Measurements from ENCODE around the gene TMEM18. TPM values are rescaled to one million over a fixed set of nuclear protein-coding genes. Genes with fewer than 3 reads are reported as not detected.

The TMEM18 gene
- total RNA-seq, 1 experiment from 2014 or later, result 33.5 TPM

- Histone ChIP-seq H2AFZ (ENCODE audit: low read depth, low read length, poor library complexity, severe bottlenecking) (no peak overlapping the region), H3K36me3 (ENCODE audit: control insufficient read depth in 1 of 2, insufficient read depth in 2 of 2, low read length in 2 of 2) (no peaks in the 10 kb centered on the region), H3K9me3 (ENCODE audit: control insufficient read depth in 1 of 2, insufficient read depth in 1 of 2, low read depth in 1 of 2, low read length in 2 of 2) (no peaks in the 10 kb centered on the region), H3K4me3 (replicated peaks in 1 of 2; ENCODE audit: low read depth in 1 of 2, low read length in 2 of 2) (no peak overlapping the region), H4K20me1 (ENCODE audit: insufficient read depth) (no peaks in the 10 kb centered on the region), H3K79me2 (ENCODE audit: insufficient read depth, low read length) (no peaks in the 10 kb centered on the region), H3K27me3 (ENCODE audit: insufficient read depth, low read length) (peaks cover 19% of the 10 kb centered on the region; the same call in 1 of the 2 replicates), H3K4me1 (ENCODE audit: control insufficient read depth in 1 of 2, insufficient read depth in 2 of 2, low read length in 2 of 2) (no peaks in the 10 kb centered on the region), H3K27ac (ENCODE audit: low read depth, low read length) (no peak overlapping the region), H3K4me2 (ENCODE audit: low read length) (no peak overlapping the region), H3K9me2 (ENCODE audit: insufficient read depth) (no peaks in the 10 kb centered on the region), H3K9ac (ENCODE audit: low read length) (no peak overlapping the region)
- ATAC-seq (no peak), DNase-seq (ENCODE audit: low read depth, low spot score) (no peak)
- ChIA-PET POLR2A (no interaction called here), CTCF (no interaction called here), RAD21 (ENCODE audit: low non-redundant PET in 1 of 2, low total read pairs in 2 of 2, uncharacterized antibody in 2 of 2, unreplicated experiment in 2 of 2) (no interaction called here)
- TF ChIP-seq TCF7L2 (IDR thresholded peaks at IDR 0.05; ENCODE audit: borderline replicate concordance, extremely low read depth, insufficient read depth, insufficient read length), result no peak
- TF ChIP-seq SIN3A (IDR thresholded peaks at IDR 0.05; ENCODE audit: low read depth), result no peak
- no peak for TF ChIP-seq CTCF (IDR thresholded peaks at IDR 0.05 in 2 of 3, conservative IDR thresholded peaks at IDR 0.05 in 1 of 3; ENCODE audit: borderline replicate concordance in 1 of 3, insufficient read depth in 1 of 3, low read depth in 2 of 3, low read length in 2 of 3)
- TF ChIP-seq, protein P1, sequence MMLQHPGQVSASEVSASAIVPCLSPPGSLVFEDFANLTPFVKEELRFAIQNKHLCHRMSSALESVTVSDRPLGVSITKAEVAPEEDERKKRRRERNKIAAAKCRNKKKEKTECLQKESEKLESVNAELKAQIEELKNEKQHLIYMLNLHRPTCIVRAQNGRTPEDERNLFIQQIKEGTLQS (IDR thresholded peaks at IDR 0.05), result no peak
- TF ChIP-seq ZNF274 (IDR thresholded peaks at IDR 0.05; ENCODE audit: low read depth, low read length), result no peak
- no peak for TF ChIP-seq CEBPB (IDR thresholded peaks at IDR 0.05; ENCODE audit: low read depth)
- TF ChIP-seq SP1 (IDR thresholded peaks at IDR 0.05; ENCODE audit: low read depth), result no peak
- TF ChIP-seq EGR1 (IDR thresholded peaks at IDR 0.05; ENCODE audit: low read depth), result no peak
- TF ChIP-seq FOSL1 (IDR thresholded peaks at IDR 0.05; ENCODE audit: low read depth), result no peak
- no peak for TF ChIP-seq POLR2A (IDR thresholded peaks at IDR 0.05; ENCODE audit: borderline replicate concordance, extremely low read depth, insufficient read depth, insufficient read length)
- TF ChIP-seq RAD21 (IDR thresholded peaks at IDR 0.05; ENCODE audit: low read depth), result no peak
- no peak for TF ChIP-seq JUND (IDR thresholded peaks at IDR 0.05)
- TF ChIP-seq YY1 (IDR thresholded peaks at IDR 0.05; ENCODE audit: extremely low read depth, insufficient replicate concordance, low read depth, low read length), result no peak
- TF ChIP-seq EZH2 (IDR thresholded peaks at IDR 0.05), result no peak
- no peak for TF ChIP-seq CBX3 (IDR thresholded peaks at IDR 0.05; ENCODE audit: low read depth)
- no peak for TF ChIP-seq POLR2AphosphoS5 (IDR thresholded peaks at IDR 0.05; ENCODE audit: low read depth, low read length)
- no peak for TF ChIP-seq ZFX (IDR thresholded peaks at IDR 0.05)
- intact Hi-C loops (cut with micrococcal nuclease), result no loop called here
- no TSS peak for BruUV-seq (replicated peaks)
Measured at GRCh38 chr2:643761-644160, 33.4 kb downstream of the TMEM18 start.

Data from HCT116 (cell line).